ENCODE data around the gene GRIA4. TPM values are rescaled to one million over a fixed set of nuclear protein-coding genes. Genes with fewer than 3 reads are reported as not detected.
"Not testable (repeated sequence)": the region's sequence is repeated elsewhere in the genome, so short reads cannot be mapped to it uniquely, and the experiment has no call there.

Gene GRIA4
- total RNA-seq, 1 donor from 2014 or later, result not detected

- H3K4me3 ChIP-seq, result no peak overlapping the region
- no peak for DNase-seq
- H3K27me3 ChIP-seq (ENCODE audit: low read depth), result no peaks in the 10 kb centered on the region
- H3K9me3 ChIP-seq (replicated peaks), result peaks cover 12% of the 10 kb centered on the region
- H3K36me3 ChIP-seq, result no peaks in the 10 kb centered on the region
- H3K27ac ChIP-seq (replicated peaks), result no peak overlapping the region
- H3K4me1 ChIP-seq, result no peaks in the 10 kb centered on the region
- intact Hi-C loops (cut with micrococcal nuclease), result no loop called here
- no peak for TF ChIP-seq CTCF (IDR thresholded peaks at IDR 0.05; ENCODE audit: borderline replicate concordance)
These were observed 268.6 kb downstream of the GRIA4 start for GRCh38 chr11:105878510-105878909.

- H3K4me1 ChIP-seq; H3K27me3 ChIP-seq (ENCODE audit: low read depth); H3K4me3 ChIP-seq; H3K27ac ChIP-seq (replicated peaks); H3K36me3 ChIP-seq; intact Hi-C loops (cut with micrococcal nuclease); DNase-seq: not testable (repeated sequence)
- H3K9me3 ChIP-seq (replicated peaks), result peaks cover 11% of the 10 kb centered on the region
These were observed 269.1 kb downstream of the GRIA4 start for GRCh38 chr11:105878927-105879326.

- no peaks in the 10 kb centered on the region for H3K4me1 ChIP-seq
- DNase-seq, result no peak
- H3K9me3 ChIP-seq (replicated peaks), result no peaks in the 10 kb centered on the region
- no peaks in the 10 kb centered on the region for H3K36me3 ChIP-seq
- H3K4me3 ChIP-seq, result no peak overlapping the region
- no peak overlapping the region for H3K27ac ChIP-seq (replicated peaks)
- TF ChIP-seq CTCF (IDR thresholded peaks at IDR 0.05; ENCODE audit: borderline replicate concordance), result no peak
- no peaks in the 10 kb centered on the region for H3K27me3 ChIP-seq (ENCODE audit: low read depth)
- intact Hi-C loops (cut with micrococcal nuclease), result no loop called here
These were observed 271.2 kb downstream of the GRIA4 start for GRCh38 chr11:105881027-105881426.

GRCh38 chr11:105884436-105884835 lies 274.6 kb downstream of the GRIA4 start:
- DNase-seq, result no peak
- no peak for TF ChIP-seq CTCF (IDR thresholded peaks at IDR 0.05; ENCODE audit: borderline replicate concordance)
- Histone ChIP-seq H3K4me3 (no peak overlapping the region), H3K27ac (replicated peaks) (no peak overlapping the region), H3K9me3 (replicated peaks) (no peaks in the 10 kb centered on the region), H3K36me3 (no peaks in the 10 kb centered on the region), H3K27me3 (ENCODE audit: low read depth) (no peaks in the 10 kb centered on the region), H3K4me1 (no peaks in the 10 kb centered on the region)
- intact Hi-C loops (cut with micrococcal nuclease), result no loop called here

GRCh38 chr11:105891685-105892084 lies 281.8 kb downstream of the GRIA4 start:
- no peak overlapping the region for H3K27ac ChIP-seq (replicated peaks)
- H3K36me3 ChIP-seq, result no peaks in the 10 kb centered on the region
- H3K4me3 ChIP-seq, result no peak overlapping the region
- H3K9me3 ChIP-seq (replicated peaks), result peaks cover 3% of the 10 kb centered on the region
- no peaks in the 10 kb centered on the region for H3K4me1 ChIP-seq
- H3K27me3 ChIP-seq (ENCODE audit: low read depth), result no peaks in the 10 kb centered on the region
- intact Hi-C loops (cut with micrococcal nuclease), result no loop called here
- DNase-seq, result no peak
- no peak for TF ChIP-seq CTCF (IDR thresholded peaks at IDR 0.05; ENCODE audit: borderline replicate concordance)

- intact Hi-C loops (cut with micrococcal nuclease), result no loop called here
These were observed 287.3 kb downstream of the GRIA4 start for GRCh38 chr11:105897161-105897560.

More at GRCh38 chr11:105897161-105897560, 287.3 kb downstream of the GRIA4 start:
- H3K9me3 ChIP-seq (replicated peaks), result peaks cover 8% of the 10 kb centered on the region
- no peak overlapping the region for H3K4me3 ChIP-seq
- H3K27me3 ChIP-seq (ENCODE audit: low read depth), result no peaks in the 10 kb centered on the region
- TF ChIP-seq CTCF (IDR thresholded peaks at IDR 0.05; ENCODE audit: borderline replicate concordance), result no peak
- no peaks in the 10 kb centered on the region for H3K4me1 ChIP-seq
- no peak overlapping the region for H3K27ac ChIP-seq (replicated peaks)
- DNase-seq, result no peak
- no peaks in the 10 kb centered on the region for H3K36me3 ChIP-seq

Data from left ventricle myocardium inferior (tissue), 1 donor.